ENCODE measurements around the gene CACHD1. TPM values are rescaled to one million over a fixed set of nuclear protein-coding genes. Genes with fewer than 3 reads are reported as not detected.

The CACHD1 gene
- total and polyA plus RNA-seq, 11 donors = 0.89 to 10.0 (median 2.4) TPM

DNA sequence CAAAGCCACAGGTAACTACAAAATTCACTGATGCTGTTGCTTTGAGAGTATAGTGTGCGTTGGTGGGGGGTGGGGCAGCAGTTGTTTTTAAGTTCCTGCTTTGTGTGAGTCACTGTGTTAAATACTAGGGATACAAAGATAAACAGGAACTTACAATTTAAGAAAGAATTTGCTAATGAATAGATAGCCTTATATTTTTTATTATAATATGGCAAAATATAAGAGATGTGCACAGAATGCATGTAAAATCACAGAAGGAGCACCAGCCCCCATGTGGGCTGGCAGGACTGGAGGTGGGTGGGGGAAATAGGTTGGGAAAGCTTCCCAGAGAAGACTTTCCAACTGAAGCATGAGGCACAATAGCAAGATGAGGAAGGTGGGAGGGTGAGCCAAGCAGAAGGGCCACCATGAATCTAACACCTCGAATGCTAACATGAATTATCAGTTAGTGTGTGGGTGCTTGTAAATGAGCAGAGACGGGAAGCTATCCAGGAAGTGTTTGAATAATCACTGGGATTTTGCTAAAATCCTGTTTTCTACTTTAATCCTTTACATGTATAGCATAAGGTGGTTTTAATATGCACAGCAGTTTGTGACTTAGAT lies 217.9 kb downstream of the CACHD1 start:
- TF ChIP-seq POLR2A (IDR thresholded peaks at IDR 0.05) (no peak), CTCF (IDR thresholded peaks at IDR 0.05) (no peak)
- H3K36me3 ChIP-seq = peaks cover 0 to 38% (median 2%) of the 10 kb centered on the region in 9 donors
- H3K9me3 ChIP-seq = no peaks in the 10 kb centered on the region
- intact Hi-C loops (cut with DNase I) = loop anchor here (2.0 to 10.0 kb wide), 8 partner anchors 54 to 997 kb away; partner anchors contain the start of gene RAVER2 (in 1 of the 10)
- H3K27ac ChIP-seq = peak overlapping the region in 1 of 12 donors; percentile 15
- ATAC-seq = no peak
- H3K4me1 ChIP-seq = peaks cover 0 to 17% (median 8%) of the 10 kb centered on the region in 12 donors
- WGBS, 4 donors = 63 to 74% (median 68%) methylated on average over 3 of the region's 3 CpGs
- peak in 1 of 5 donors; percentile 37 for DNase-seq
- H3K4me3 ChIP-seq = no peak overlapping the region
- H3K27me3 ChIP-seq = no peaks in the 10 kb centered on the region

- H3K9me3 ChIP-seq = no peaks in the 10 kb centered on the region
- DNase-seq (no peak), ATAC-seq (no peak)
- peaks cover 0 to 16% (median 7%) of the 10 kb centered on the region in 12 donors for H3K4me1 ChIP-seq
- H3K4me3 ChIP-seq = no peak overlapping the region
- no peak overlapping the region for H3K27ac ChIP-seq
- H3K36me3 ChIP-seq = peaks cover 0 to 37% (median 2%) of the 10 kb centered on the region in 9 donors
- intact Hi-C loops (cut with DNase I) = no loop called here
- H3K27me3 ChIP-seq = no peaks in the 10 kb centered on the region
- TF ChIP-seq POLR2A (IDR thresholded peaks at IDR 0.05) (no peak), CTCF (IDR thresholded peaks at IDR 0.05) (no peak)
- WGBS, 4 donors = 59 to 67% (median 60%) methylated on average over 7 of the region's 7 CpGs
Observed at GRCh38 chr1:64691626-64692025, 221.7 kb downstream of the CACHD1 start.

GRCh38 chr1:64692911-64693310 lies 223.0 kb downstream of the CACHD1 start:
- DNase-seq (no peak), ATAC-seq (no peak)
- H3K4me1 ChIP-seq = peaks cover 0 to 3% (median 0%) of the 10 kb centered on the region in 12 donors
- no peaks in the 10 kb centered on the region for H3K9me3 ChIP-seq
- H3K36me3 ChIP-seq = peaks cover 0 to 37% (median 2%) of the 10 kb centered on the region in 9 donors
- intact Hi-C loops (cut with DNase I) = no loop called here
- WGBS, 4 donors = 0 to 38% (median 0%) methylated on average over 1 of the region's 1 CpG
- TF ChIP-seq CTCF (IDR thresholded peaks at IDR 0.05) (no peak), POLR2A (IDR thresholded peaks at IDR 0.05) (no peak)
- H3K4me3 ChIP-seq = no peak overlapping the region
- H3K27ac ChIP-seq = no peak overlapping the region
- no peaks in the 10 kb centered on the region for H3K27me3 ChIP-seq

DNA sequence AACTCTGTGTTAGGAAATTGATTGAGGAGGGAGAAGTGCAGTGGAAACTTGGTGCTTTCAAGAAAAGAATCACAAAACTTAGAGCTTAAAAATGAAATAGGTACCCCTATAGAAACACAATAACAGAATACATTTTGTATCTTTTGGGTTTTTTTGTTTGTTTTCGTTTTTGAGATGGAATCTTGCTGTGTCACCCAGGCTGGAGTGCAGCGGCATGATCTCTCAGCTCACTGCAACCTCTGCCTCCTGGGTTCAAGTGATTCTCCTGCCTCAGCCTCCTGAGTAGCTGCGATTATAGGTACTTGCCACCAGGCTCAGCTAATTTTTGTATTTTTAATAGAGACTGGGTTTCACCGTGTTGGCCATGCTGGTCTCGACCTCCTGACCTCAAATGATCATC lies 223.5 kb downstream of the CACHD1 start:
- WGBS, 4 donors = 86 to 94% (median 91%) methylated on average over 5 of the region's 5 CpGs
- intact Hi-C loops (cut with DNase I) = no loop called here
- TF ChIP-seq POLR2A (IDR thresholded peaks at IDR 0.05) (no peak), CTCF (IDR thresholded peaks at IDR 0.05) (no peak)
- peaks cover 0 to 2% (median 0%) of the 10 kb centered on the region in 12 donors for H3K4me1 ChIP-seq
- no peaks in the 10 kb centered on the region for H3K9me3 ChIP-seq
- no peaks in the 10 kb centered on the region for H3K27me3 ChIP-seq
- ATAC-seq (no peak), DNase-seq (no peak)
- peaks cover 0 to 37% (median 2%) of the 10 kb centered on the region in 9 donors for H3K36me3 ChIP-seq
- H3K4me3 ChIP-seq = no peak overlapping the region
- no peak overlapping the region for H3K27ac ChIP-seq
